ENCODE results near the gene EXOC6B. TPM values are rescaled to one million over a fixed set of nuclear protein-coding genes. Genes with fewer than 3 reads are reported as not detected.

The EXOC6B gene
- total RNA-seq, 1 donor from 2014 or later, result 33.0 TPM

DNA sequence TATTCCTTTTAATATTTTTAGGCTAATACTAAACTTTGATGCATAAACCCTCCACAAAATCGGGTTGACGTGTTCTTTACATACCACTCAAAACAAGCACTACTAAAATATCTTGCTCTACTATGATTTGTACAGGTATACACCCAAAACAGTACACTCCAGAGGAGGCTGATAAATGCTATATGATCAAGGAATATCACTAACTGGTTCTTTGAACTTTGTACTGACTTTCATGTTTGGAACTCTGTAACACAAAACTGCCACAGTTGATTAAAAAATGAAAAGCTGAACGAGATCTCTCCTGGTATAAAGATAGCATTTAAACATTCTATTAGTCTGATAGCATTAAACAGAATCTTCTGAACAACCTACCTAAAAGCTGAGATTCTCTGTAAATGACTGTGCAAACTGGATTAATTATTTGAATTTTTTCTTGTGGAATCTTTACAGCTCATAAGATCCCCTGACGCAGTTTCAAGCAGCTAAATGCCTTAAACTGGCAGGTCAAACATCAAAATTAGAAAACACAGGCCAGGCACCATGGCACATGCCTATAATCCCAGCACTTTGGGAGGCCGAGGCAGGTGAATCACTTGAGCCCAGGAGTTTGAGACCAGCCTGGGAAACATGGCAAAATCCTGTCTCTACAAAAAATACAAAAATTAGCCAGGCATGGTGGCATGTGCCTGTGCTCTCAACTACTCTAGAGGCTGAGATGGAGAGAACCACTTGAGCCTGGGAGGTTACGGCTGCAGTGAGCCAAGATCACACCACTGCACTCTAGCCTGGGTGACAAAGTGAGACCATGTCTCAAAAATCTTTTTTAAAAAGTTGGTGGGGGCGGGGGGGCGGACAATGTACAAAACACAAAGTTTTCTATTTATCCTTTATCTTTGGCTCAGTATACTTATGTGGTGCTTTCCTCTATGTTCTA lies 150.6 kb downstream of the EXOC6B start:
- peak; percentile 55 to 56 for ATAC-seq
- intact Hi-C loops (cut with DNase I), result no loop called here
- Histone ChIP-seq H3K9me3 (no peaks in the 10 kb centered on the region), H3K4me3 (no peak overlapping the region), H3K27me3 (ENCODE audit: low read depth) (no peaks in the 10 kb centered on the region), H3K36me3 (no peaks in the 10 kb centered on the region), H3K4me1 (peaks cover 7% of the 10 kb centered on the region), H3K27ac (no peak overlapping the region)
- DNase-seq, result no peak
- TF ChIP-seq, protein P1, sequence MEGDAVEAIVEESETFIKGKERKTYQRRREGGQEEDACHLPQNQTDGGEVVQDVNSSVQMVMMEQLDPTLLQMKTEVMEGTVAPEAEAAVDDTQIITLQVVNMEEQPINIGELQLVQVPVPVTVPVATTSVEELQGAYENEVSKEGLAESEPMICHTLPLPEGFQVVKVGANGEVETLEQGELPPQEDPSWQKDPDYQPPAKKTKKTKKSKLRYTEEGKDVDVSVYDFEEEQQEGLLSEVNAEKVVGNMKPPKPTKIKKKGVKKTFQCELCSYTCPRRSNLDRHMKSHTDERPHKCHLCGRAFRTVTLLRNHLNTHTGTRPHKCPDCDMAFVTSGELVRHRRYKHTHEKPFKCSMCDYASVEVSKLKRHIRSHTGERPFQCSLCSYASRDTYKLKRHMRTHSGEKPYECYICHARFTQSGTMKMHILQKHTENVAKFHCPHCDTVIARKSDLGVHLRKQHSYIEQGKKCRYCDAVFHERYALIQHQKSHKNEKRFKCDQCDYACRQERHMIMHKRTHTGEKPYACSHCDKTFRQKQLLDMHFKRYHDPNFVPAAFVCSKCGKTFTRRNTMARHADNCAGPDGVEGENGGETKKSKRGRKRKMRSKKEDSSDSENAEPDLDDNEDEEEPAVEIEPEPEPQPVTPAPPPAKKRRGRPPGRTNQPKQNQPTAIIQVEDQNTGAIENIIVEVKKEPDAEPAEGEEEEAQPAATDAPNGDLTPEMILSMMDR (IDR thresholded peaks at IDR 0.05), result no peak

DNA sequence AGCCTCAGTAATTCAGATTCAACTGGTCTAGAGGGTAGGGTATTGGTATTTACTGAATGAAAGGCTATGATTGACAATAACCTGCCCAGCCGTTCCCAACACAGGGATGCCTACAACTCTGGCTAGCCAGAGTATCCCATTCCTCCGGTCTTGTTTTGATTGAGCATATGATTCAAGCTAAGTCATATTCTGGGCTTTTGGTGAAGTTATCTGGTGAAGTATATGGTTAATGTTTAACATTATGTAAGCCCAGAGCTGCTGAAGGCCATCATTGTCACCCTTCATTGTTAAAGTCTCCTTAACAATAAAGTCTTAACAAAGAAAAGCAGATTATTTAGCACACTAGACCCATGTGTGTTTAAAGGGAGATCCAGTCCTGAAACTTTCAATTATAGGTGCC lies 152.6 kb downstream of the EXOC6B start:
- H3K4me3 ChIP-seq, result no peak overlapping the region
- H3K36me3 ChIP-seq, result no peaks in the 10 kb centered on the region
- no peak overlapping the region for H3K27ac ChIP-seq
- peaks cover 4% of the 10 kb centered on the region for H3K4me1 ChIP-seq
- no peaks in the 10 kb centered on the region for H3K9me3 ChIP-seq
- H3K27me3 ChIP-seq (ENCODE audit: low read depth), result no peaks in the 10 kb centered on the region
- intact Hi-C loops (cut with DNase I), result no loop called here
- ATAC-seq (no peak), DNase-seq (no peak)
- TF ChIP-seq, protein P1 (IDR thresholded peaks at IDR 0.05), result no peak

DNA sequence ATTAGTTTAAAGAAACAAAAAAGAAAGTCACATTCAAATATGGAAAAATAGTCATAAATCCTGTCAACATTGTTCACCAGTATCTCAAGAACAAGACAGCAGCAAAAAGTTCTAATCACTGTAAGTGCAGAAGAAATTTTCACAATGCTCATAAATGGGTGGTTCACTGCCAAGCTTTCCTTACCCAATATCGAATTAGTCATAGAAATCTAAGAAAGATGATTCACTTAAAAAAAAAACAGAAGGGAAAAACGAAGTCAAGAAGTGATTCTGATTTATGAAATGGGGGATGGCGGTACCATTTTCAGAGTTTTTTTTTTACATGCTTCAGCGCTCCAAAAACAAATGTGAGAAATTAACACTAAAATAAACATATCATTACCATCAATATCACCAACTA lies 156.7 kb downstream of the EXOC6B start:
- H3K27ac ChIP-seq, result no peak overlapping the region
- DNase-seq (no peak), ATAC-seq (no peak)
- no peak overlapping the region for H3K4me3 ChIP-seq
- intact Hi-C loops (cut with DNase I), result no loop called here
- no peaks in the 10 kb centered on the region for H3K36me3 ChIP-seq
- no peaks in the 10 kb centered on the region for H3K27me3 ChIP-seq (ENCODE audit: low read depth)
- no peaks in the 10 kb centered on the region for H3K4me1 ChIP-seq
- H3K9me3 ChIP-seq, result peaks cover 29% of the 10 kb centered on the region
- TF ChIP-seq, protein P1 (IDR thresholded peaks at IDR 0.05), result no peak

DNA sequence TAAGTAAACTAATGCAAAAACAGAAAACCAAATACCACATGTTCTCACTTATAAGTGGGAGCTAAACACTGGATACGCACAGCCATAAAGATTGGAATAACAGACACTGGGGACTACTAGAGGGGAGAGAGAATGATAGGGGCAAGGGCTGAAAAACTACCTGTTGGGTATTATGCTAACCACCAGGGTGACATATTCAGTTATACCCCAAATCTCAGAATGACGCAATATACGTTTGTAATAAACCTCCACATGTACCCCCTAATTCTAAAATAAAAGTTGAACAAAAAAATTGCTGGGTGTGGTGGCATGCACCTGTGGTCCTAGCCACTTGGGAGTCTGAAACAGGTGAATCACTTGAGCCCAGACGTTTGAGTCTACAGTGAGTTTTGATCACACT lies 157.2 kb downstream of the EXOC6B start:
- H3K36me3 ChIP-seq, result no peaks in the 10 kb centered on the region
- ATAC-seq (no peak), DNase-seq (no peak)
- no peak overlapping the region for H3K4me3 ChIP-seq
- no peak overlapping the region for H3K27ac ChIP-seq
- peaks cover 29% of the 10 kb centered on the region for H3K9me3 ChIP-seq
- no peaks in the 10 kb centered on the region for H3K4me1 ChIP-seq
- TF ChIP-seq, protein P1 (IDR thresholded peaks at IDR 0.05), result no peak
- no peaks in the 10 kb centered on the region for H3K27me3 ChIP-seq (ENCODE audit: low read depth)
- intact Hi-C loops (cut with DNase I), result no loop called here

- TF ChIP-seq, protein P1 (IDR thresholded peaks at IDR 0.05), result no peak
- Histone ChIP-seq H3K36me3 (no peaks in the 10 kb centered on the region), H3K4me1 (no peaks in the 10 kb centered on the region), H3K4me3 (no peak overlapping the region), H3K9me3 (peaks cover 29% of the 10 kb centered on the region), H3K27me3 (ENCODE audit: low read depth) (no peaks in the 10 kb centered on the region), H3K27ac (no peak overlapping the region)
- no peak for ATAC-seq
- intact Hi-C loops (cut with DNase I), result no loop called here
- DNase-seq, result no peak
Observed at GRCh38 chr2:72665448-72665847, 160.4 kb downstream of the EXOC6B start.

All from lower lobe of right lung (tissue), 2 donors.